A549 (cell line): ENCODE data around the gene KCNN3. TPM values are rescaled to one million over a fixed set of nuclear protein-coding genes. Genes with fewer than 3 reads are reported as not detected.

Experiments used
- ATAC-seq, 2 experiments: fragments of 200-7000 bp in 1 of 2; fragments of >200 bp in 1 of 2; cut with Nextera tagmentation in 1 of 2; cut with Tn5 transposase in 1 of 2; 3 replicates each; pipeline versions ENCODE4 v1.8.0 to v1.9.1; 2018 to 2020; ENCODE audit warnings: mild to moderate bottlenecking in 1 of 2, moderate library complexity in 1 of 2
- CTCF ChIA-PET: fragments of 300-600 bp; sonication (Branson Sonifier 250); formaldehyde crosslinking; extraction: SDS; loops from one replicate; lab custom pipeline; 2021; ENCODE audit warnings: antibody characterized with exemption, inconsistent platforms; lab: Yijun Ruan, JAX
- POLR2A ChIA-PET: fragments of 350-600 bp; formaldehyde crosslinking; extraction: SDS; loops from one replicate; lab custom pipeline; 2021; ENCODE audit warnings: antibody characterized with exemption, inconsistent platforms; lab: Yijun Ruan, JAX
- DNase-seq, 2 experiments: peaks; one replicate each; pipeline versions ENCODE4 v3.0.0 to v3.0.0-alpha.2; 2011 to 2016; ENCODE audit warnings: low read depth in 1 of 2, low spot score in 1 of 2
- FAIRE-seq: peaks from 2 replicates; lab custom pipeline; 2011; peaks lifted over from hg19 to GRCh38; lab: Jason Lieb, UNC
- H3K27ac ChIP-seq, 2 experiments: fragments of >200 bp; sonication (Bioruptor Twin); formaldehyde crosslinking; 3 replicates each; pipeline ENCODE4 v1.5.1; 2016 to 2017
- H3K4me1 ChIP-seq: fragments of >200 bp; sonication (Bioruptor Twin); formaldehyde crosslinking; 3 replicates; pipeline ENCODE4 v1.6.1; 2016
- H3K4me2 ChIP-seq: fragments of >200 bp; sonication (Bioruptor Twin); formaldehyde crosslinking; 3 replicates; pipeline ENCODE4 v1.6.1; 2016
- H3K4me3 ChIP-seq: fragments of >200 bp; sonication (Bioruptor Twin); formaldehyde crosslinking; 3 replicates; pipeline ENCODE4 v1.5.1; 2016
- H3K9me3 ChIP-seq: fragments of >200 bp; sonication (Bioruptor Twin); formaldehyde crosslinking; 3 replicates; pipeline ENCODE4 v1.6.1; 2016
- CEBPB ChIP-seq, 2 experiments: fragments of >200 bp in 1 of 2; sonication (Bioruptor Twin) in 1 of 2; formaldehyde crosslinking in 1 of 2; IDR thresholded peaks; 2 replicates each; pipeline ENCODE4 v1.6.1; 2012 to 2016
- CHD4 ChIP-seq: fragments of 200-600 bp; sonication (generic); IDR thresholded peaks from 2 replicates; pipeline ENCODE4 v1.6.1; 2016; ENCODE audit warnings: antibody characterized with exemption, mild to moderate bottlenecking, borderline replicate concordance
- ESRRA ChIP-seq: fragments of 150-350 bp; IDR thresholded peaks from 2 replicates; pipeline ENCODE4 v1.6.1; 2014; ENCODE audit warnings: mild to moderate bottlenecking, low read length, borderline replicate concordance
- FOSB ChIP-seq: fragments of 250-450 bp; sonication (Bioruptor Pico); IDR thresholded peaks from 2 replicates; pipeline ENCODE4 v1.5.0; 2020; ENCODE audit warnings: mild to moderate bottlenecking, moderate library complexity
- FOSL2 ChIP-seq, 2 experiments: fragments of 450-650 bp in 1 of 2; fragments of >200 bp in 1 of 2; sonication (Bioruptor Twin) in 1 of 2; formaldehyde crosslinking; IDR thresholded peaks; 2 replicates each; pipeline versions ENCODE4 v1.5.0 to v1.6.1; 2016 to 2020; ENCODE audit warnings: mild to moderate bottlenecking in 1 of 2, moderate library complexity in 1 of 2
- HEYL ChIP-seq: fragments of 250-450 bp; sonication (Bioruptor Pico); IDR thresholded peaks from 2 replicates; pipeline ENCODE4 v1.8.0; 2021; ENCODE audit warnings: mild to moderate bottlenecking, moderate library complexity
- HOXB5 ChIP-seq: fragments of 250-450 bp; sonication (Bioruptor Pico); IDR thresholded peaks from 2 replicates; pipeline ENCODE4 v1.5.0; 2020; ENCODE audit warnings: mild to moderate bottlenecking, moderate library complexity
- KDM1A ChIP-seq: fragments of 200-600 bp; sonication (generic); IDR thresholded peaks from 2 replicates; pipeline ENCODE4 v1.6.1; 2016; ENCODE audit warnings: low read depth, mild to moderate bottlenecking
- NPAS2 ChIP-seq: fragments of 250-450 bp; sonication (Bioruptor Pico); IDR thresholded peaks from 2 replicates; pipeline ENCODE4 v1.8.0; 2022; ENCODE audit warnings: mild to moderate bottlenecking, moderate library complexity, borderline replicate concordance
- PHF8 ChIP-seq: fragments of 200-600 bp; sonication (generic); IDR thresholded peaks from 2 replicates; pipeline ENCODE4 v1.6.1; 2016; ENCODE audit warnings: low read depth, mild to moderate bottlenecking, antibody characterized with exemption, moderate library complexity, borderline replicate concordance
- RAD21 ChIP-seq, 2 experiments: fragments of >200 bp in 1 of 2; sonication (Bioruptor Twin) in 1 of 2; formaldehyde crosslinking in 1 of 2; IDR thresholded peaks in 1 of 2; conservative IDR thresholded peaks in 1 of 2; 2 replicates in 1 of 2; 3 replicates in 1 of 2; pipeline ENCODE4 v1.6.1; 2012 to 2018; ENCODE audit warnings: inconsistent platforms in 1 of 2
- RNF2 ChIP-seq: fragments of 200-600 bp; sonication (generic); IDR thresholded peaks from 2 replicates; pipeline ENCODE4 v1.6.1; 2016; ENCODE audit warnings: low read depth, mild to moderate bottlenecking, antibody characterized with exemption, moderate library complexity, borderline replicate concordance
- ZNF302 ChIP-seq: fragments of 250-450 bp; sonication (Bioruptor Pico); IDR thresholded peaks from 2 replicates; pipeline ENCODE4 v1.9.0; 2021; ENCODE audit warnings: inconsistent platforms, mild to moderate bottlenecking, moderate library complexity
- WGBS: methylation state at CpG from one replicate; pipeline ENCODE4 v1.1.6; 2017; ENCODE audit errors: missing lambda C conversion rate; 5-methylcytosine and 5-hydroxymethylcytosine counted together
- polyA plus RNA-seq, 4 experiments: library from polyadenylated mRNA; depleted of rRNA in 3 of 4; stranded (reverse); fragments of >200 nt; fragmentation: RNase III in 1 of 4; extraction: RNeasy Plus Mini Kit Qiagen cat#74134 plus additional on column Dnase treatment in 1 of 4; gene quantifications; 2 replicates in 3 of 4; 3 replicates in 1 of 4; pipeline ENCODE4 v1.2.3, GENCODE V29; 2011 to 2017
- TF ChIP-seq, protein P1 (sequence below): fragments of 200-600 bp; sonication (generic); IDR thresholded peaks from 2 replicates; pipeline ENCODE4 v1.6.1; 2016; ENCODE audit warnings: antibody characterized with exemption, mild to moderate bottlenecking, moderate library complexity
- TF ChIP-seq, protein P2 (sequence below): fragments of >200 bp; sonication (Bioruptor Twin); formaldehyde crosslinking; IDR thresholded peaks from 3 replicates; pipeline ENCODE4 v1.5.1; 2016

The KCNN3 gene
- polyA plus RNA-seq, 2 of the 4 experiments (the other 2 are of a cell fraction), result 0.01 to 0.03 TPM

DNA sequence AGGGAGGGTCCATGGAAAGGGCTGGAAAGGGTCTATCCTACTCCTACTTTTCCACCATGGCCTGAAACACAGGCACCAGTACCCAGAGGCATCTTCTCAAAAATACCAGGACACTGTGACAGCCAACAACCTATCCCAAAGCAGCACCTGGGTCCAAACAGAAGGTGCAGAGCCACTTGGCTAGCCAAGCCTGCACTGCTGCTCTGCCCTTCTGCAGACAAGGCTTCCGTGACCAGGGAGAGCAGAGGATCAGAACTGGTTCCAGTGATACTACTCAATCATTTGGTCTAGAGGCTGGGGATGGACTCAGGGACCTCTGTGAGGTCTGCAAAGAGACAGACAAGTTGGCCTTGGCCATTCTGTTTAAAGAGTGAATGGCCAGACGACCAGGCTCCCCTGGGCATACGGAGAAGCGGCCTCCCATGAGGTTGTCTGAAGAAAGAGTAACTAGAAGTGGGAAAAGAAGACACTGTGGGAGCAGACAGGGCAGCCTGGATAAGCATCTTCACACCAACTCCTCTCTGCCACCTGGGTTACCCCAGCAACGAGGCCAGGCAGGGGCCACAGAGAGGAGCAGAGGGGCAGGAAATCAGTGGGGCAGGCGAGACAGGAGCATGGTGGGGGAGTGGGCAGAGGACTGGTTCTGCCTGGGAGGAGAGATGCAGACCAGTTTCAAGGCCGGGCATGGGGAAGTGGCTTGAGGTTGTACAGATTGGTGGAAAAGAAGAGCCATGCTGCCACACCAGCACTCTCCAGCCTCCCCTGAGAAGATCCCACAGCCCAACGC, 5.7 kb downstream of the KCNN3 start:
- H3K27ac ChIP-seq, result no peak overlapping the region
- no peaks in the 10 kb centered on the region for H3K4me1 ChIP-seq
- CTCF ChIA-PET, result interaction anchor here (0.6 to 7.5 kb wide), 12 partner anchors 9 to 194 kb away, joined by 3 to 58 read pairs (median 8); no protein-coding TSS in a partner anchor
- FAIRE-seq (no peak), DNase-seq (no peak), ATAC-seq (no peak)
- TF ChIP-seq HOXB5 (CRISPR knock-in tag) (no peak), PHF8 (no peak), CEBPB (IDR thresholded peaks at IDR 0.05) (no peak), NPAS2 (CRISPR knock-in tag) (no peak), FOSL2 (IDR thresholded peaks at IDR 0.05) (no peak), FOSL2 (CRISPR knock-in tag; IDR thresholded peaks at IDR 0.05) (no peak), FOSB (CRISPR knock-in tag) (no peak), ZNF302 (CRISPR knock-in tag) (no peak), KDM1A (no peak), HEYL (CRISPR knock-in tag) (no peak), ESRRA (no peak), CHD4 (no peak)
- TF ChIP-seq, protein P1, sequence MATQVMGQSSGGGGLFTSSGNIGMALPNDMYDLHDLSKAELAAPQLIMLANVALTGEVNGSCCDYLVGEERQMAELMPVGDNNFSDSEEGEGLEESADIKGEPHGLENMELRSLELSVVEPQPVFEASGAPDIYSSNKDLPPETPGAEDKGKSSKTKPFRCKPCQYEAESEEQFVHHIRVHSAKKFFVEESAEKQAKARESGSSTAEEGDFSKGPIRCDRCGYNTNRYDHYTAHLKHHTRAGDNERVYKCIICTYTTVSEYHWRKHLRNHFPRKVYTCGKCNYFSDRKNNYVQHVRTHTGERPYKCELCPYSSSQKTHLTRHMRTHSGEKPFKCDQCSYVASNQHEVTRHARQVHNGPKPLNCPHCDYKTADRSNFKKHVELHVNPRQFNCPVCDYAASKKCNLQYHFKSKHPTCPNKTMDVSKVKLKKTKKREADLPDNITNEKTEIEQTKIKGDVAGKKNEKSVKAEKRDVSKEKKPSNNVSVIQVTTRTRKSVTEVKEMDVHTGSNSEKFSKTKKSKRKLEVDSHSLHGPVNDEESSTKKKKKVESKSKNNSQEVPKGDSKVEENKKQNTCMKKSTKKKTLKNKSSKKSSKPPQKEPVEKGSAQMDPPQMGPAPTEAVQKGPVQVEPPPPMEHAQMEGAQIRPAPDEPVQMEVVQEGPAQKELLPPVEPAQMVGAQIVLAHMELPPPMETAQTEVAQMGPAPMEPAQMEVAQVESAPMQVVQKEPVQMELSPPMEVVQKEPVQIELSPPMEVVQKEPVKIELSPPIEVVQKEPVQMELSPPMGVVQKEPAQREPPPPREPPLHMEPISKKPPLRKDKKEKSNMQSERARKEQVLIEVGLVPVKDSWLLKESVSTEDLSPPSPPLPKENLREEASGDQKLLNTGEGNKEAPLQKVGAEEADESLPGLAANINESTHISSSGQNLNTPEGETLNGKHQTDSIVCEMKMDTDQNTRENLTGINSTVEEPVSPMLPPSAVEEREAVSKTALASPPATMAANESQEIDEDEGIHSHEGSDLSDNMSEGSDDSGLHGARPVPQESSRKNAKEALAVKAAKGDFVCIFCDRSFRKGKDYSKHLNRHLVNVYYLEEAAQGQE, result no peak
- no peak overlapping the region for H3K4me2 ChIP-seq
- WGBS, result 81% methylated on average over 8 of the region's 8 CpGs
- no peak overlapping the region for H3K4me3 ChIP-seq
- no peaks in the 10 kb centered on the region for H3K9me3 ChIP-seq
- POLR2A ChIA-PET, result no interaction called here

DNA sequence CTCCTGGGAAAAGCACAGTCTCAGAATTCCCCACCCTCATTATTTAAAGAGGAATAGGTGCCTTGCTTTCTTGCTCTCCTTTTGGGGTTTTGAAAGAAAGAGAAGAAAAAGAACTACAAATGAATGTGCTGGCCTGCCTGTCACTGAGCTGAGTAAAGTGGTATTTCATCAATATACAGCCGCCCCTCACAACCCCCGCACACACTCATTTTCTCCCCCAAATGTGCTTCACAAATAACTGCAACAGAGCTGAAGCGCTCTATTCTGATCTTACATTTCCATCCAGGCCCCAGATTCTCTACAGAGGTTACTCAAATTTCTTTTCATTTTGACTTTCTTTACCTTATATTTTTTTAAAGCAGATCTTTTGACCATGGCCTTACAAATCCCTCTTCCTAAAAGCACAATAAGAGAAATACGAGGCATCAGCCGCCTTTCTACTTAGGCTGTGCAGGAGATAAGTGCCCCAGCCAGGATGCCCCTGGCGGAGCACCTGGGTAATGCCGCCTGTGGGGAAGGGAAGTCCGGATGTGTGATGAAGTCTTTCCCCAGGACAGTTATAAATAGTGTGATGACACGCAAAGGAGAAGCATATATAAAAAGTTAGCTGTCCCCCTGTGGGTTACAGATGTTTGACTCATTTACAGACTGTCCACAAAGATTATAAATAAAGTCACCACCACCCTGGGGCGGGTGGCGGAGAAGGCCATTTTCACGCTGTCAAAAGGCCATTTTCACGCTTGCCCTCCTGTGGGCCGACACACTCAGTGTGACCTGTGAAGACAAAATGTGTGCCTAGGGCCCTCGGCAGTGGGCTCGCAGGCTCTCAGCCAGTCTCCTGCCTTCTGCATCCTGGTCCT, 6.5 kb downstream of the KCNN3 start:
- ChIA-PET POLR2A (interaction anchor here (0.6 kb wide), 1 partner anchor 276 kb away, joined by 4 read pairs; no protein-coding TSS in a partner anchor), CTCF (interaction anchor here (0.6 to 3.0 kb wide), 16 partner anchors 10 to 194 kb away, joined by 3 to 21 read pairs (median 4); no protein-coding TSS in a partner anchor)
- Histone ChIP-seq H3K4me3 (no peak overlapping the region), H3K4me2 (no peak overlapping the region), H3K27ac (no peak overlapping the region), H3K9me3 (no peaks in the 10 kb centered on the region), H3K4me1 (no peaks in the 10 kb centered on the region)
- DNase-seq (peak; percentile 72 to 85), FAIRE-seq (no peak), ATAC-seq (peak; percentile 72 to 88)
- WGBS, result 54% methylated on average over 16 of the region's 16 CpGs
- TF ChIP-seq RNF2 (no peak), RAD21 (conservative IDR thresholded peaks at IDR 0.05 in 1 of 2, IDR thresholded peaks at IDR 0.05 in 1 of 2) (peak in 1 of 2 experiments; percentile 25; a peak in 1 of 5 replicates)
- TF ChIP-seq, protein P2, sequence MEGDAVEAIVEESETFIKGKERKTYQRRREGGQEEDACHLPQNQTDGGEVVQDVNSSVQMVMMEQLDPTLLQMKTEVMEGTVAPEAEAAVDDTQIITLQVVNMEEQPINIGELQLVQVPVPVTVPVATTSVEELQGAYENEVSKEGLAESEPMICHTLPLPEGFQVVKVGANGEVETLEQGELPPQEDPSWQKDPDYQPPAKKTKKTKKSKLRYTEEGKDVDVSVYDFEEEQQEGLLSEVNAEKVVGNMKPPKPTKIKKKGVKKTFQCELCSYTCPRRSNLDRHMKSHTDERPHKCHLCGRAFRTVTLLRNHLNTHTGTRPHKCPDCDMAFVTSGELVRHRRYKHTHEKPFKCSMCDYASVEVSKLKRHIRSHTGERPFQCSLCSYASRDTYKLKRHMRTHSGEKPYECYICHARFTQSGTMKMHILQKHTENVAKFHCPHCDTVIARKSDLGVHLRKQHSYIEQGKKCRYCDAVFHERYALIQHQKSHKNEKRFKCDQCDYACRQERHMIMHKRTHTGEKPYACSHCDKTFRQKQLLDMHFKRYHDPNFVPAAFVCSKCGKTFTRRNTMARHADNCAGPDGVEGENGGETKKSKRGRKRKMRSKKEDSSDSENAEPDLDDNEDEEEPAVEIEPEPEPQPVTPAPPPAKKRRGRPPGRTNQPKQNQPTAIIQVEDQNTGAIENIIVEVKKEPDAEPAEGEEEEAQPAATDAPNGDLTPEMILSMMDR, result peak; percentile 41; the same call in 2 of the 3 replicates
- TF ChIP-seq, all 56 proteins: peak for 2
